ENCODE data around the gene RIF1.
"Not testable (repeated sequence)": the region's sequence is repeated elsewhere in the genome, so short reads cannot be mapped to it uniquely, and the experiment has no call there.

Gene RIF1

GRCh38 chr2:151409601-151410484 is at the start of gene RIF1:
RIF1 (plus strand) TSS chr2:151409902; CDS start chr2:151410424, 522 bp downstream.
- DNase-seq, result peak; percentile 79 to 92

GRCh38 chr2:151361674-151362370 is 47.9 kb upstream of the RIF1 start:
- DNase-seq, result no peak

GRCh38 chr2:151363709-151364108 is 46.0 kb upstream of the RIF1 start:
- DNase-seq, result no peak

- DNase-seq, result no peak
Measured at GRCh38 chr2:151367571-151367970, 42.1 kb upstream of the RIF1 start.

GRCh38 chr2:151374436-151374835 is 35.3 kb upstream of the RIF1 start:
- DNase-seq, result no peak

GRCh38 chr2:151379169-151379568 is 30.5 kb upstream of the RIF1 start:
- no peak for DNase-seq

GRCh38 chr2:151380580-151381235 is 29.0 kb upstream of the RIF1 start:
- DNase-seq, result no peak

GRCh38 chr2:151381266-151381665 is 28.4 kb upstream of the RIF1 start:
- DNase-seq, result no peak

GRCh38 chr2:151388011-151388410 is 21.7 kb upstream of the RIF1 start:
- DNase-seq, result no peak

GRCh38 chr2:151391436-151391835 is 18.3 kb upstream of the RIF1 start:
- DNase-seq, result no peak

GRCh38 chr2:151394509-151394908 is 15.2 kb upstream of the RIF1 start:
- no peak for DNase-seq

GRCh38 chr2:151395509-151396374 is 14.0 kb upstream of the RIF1 start:
- no peak for DNase-seq

- DNase-seq, result no peak
Measured at GRCh38 chr2:151399981-151400380, 9.7 kb upstream of the RIF1 start.

- no peak for DNase-seq
Measured at GRCh38 chr2:151401149-151401548, 8.6 kb upstream of the RIF1 start.

GRCh38 chr2:151403914-151404313 is 5.8 kb upstream of the RIF1 start:
- DNase-seq, result no peak

- no peak for DNase-seq
Measured at GRCh38 chr2:151405376-151405775, 4.3 kb upstream of the RIF1 start.

- no peak for DNase-seq
Measured at GRCh38 chr2:151407281-151407680, 2.4 kb upstream of the RIF1 start.

GRCh38 chr2:151408788-151409600 is 708 bp upstream of the RIF1 start:
- no peak for DNase-seq

- DNase-seq, result peak in 1 of 2 experiments; percentile 14
Measured at GRCh38 chr2:151410485-151410834, 758 bp downstream of the RIF1 start.

GRCh38 chr2:151417650-151418049 is 7.9 kb downstream of the RIF1 start:
- no peak for DNase-seq

- not testable (repeated sequence) for DNase-seq
Measured at GRCh38 chr2:151421681-151422080, 12.0 kb downstream of the RIF1 start.

GRCh38 chr2:151422917-151423439 is 13.3 kb downstream of the RIF1 start:
- no peak for DNase-seq

Data from NCI-H446 (cell line).